ENCODE measurements around the gene POLR2E. TPM values are rescaled to one million over a fixed set of nuclear protein-coding genes. Genes with fewer than 3 reads are reported as not detected.

POLR2E gene
- total and polyA plus RNA-seq, 9 of the 15 experiments (the other 6 are each of a cell fraction or from before 2014, with no cell fraction given), result 3.4 to 413 (median 244) TPM

GRCh38 chr19:1108291-1109031 is 13.3 kb upstream of the POLR2E start (continued):
- TF ChIP-seq CCNT2 (IDR thresholded peaks at IDR 0.05; ENCODE audit: borderline replicate concordance, extremely low read depth, insufficient read length, low read depth, low read length) (peak; percentile 19), ZBTB1 (CRISPR knock-in tag; IDR thresholded peaks at IDR 0.05; ENCODE audit: borderline replicate concordance, low read depth) (no peak), ZBTB34 (CRISPR knock-in tag; IDR thresholded peaks at IDR 0.05) (no peak), ZNF780A (CRISPR knock-in tag; IDR thresholded peaks at IDR 0.05) (no peak), TCF15 (CRISPR knock-in tag; IDR thresholded peaks at IDR 0.05) (no peak), POLR2H (tag; IDR thresholded peaks at IDR 0.05; ENCODE audit: low read depth) (no peak), ATF3 (IDR thresholded peaks at IDR 0.05) (no peak), ATF3 (CRISPR knock-in tag; conservative IDR thresholded peaks at IDR 0.05) (no peak), SP1 (CRISPR knock-in tag; IDR thresholded peaks at IDR 0.05) (no peak), ZBTB33 (CRISPR knock-in tag; IDR thresholded peaks at IDR 0.05) (0 out of 2 replicates have a peak, but pooled peaks have one; percentile 29), SNRNP70 (optimal IDR thresholded peaks at IDR 0.05; ENCODE audit: low read depth, low read length) (no peak)

All from K562 (cell line).